HCT116 (cell line): ENCODE data around the gene MYLK. TPM values are rescaled to one million over a fixed set of nuclear protein-coding genes. Genes with fewer than 3 reads are reported as not detected.

Source experiments
- ATAC-seq: fragments of 200-7000 bp; cut with Tn5 transposase; 2 replicates; pipeline ENCODE4 v1.9.1; 2020; ENCODE audit warnings: mild to moderate bottlenecking, moderate library complexity
- BruUV-seq: library from RNA; stranded (reverse); fragments of 400-500 nt; replicated peaks from 2 replicates; lab custom pipeline; 2021; lab: Mats Ljungman, UMichigan
- CTCF ChIA-PET: fragments of 300-600 bp; sonication (Branson Sonifier 250); formaldehyde crosslinking; loops from one replicate; lab custom pipeline; 2021; ENCODE audit warnings: antibody characterized with exemption; lab: Charles Lee
- POLR2A ChIA-PET: fragments of 300-600, 350-600 bp; sonication (Branson Sonifier 250); formaldehyde crosslinking; loops from one replicate; lab custom pipeline; 2021; ENCODE audit warnings: antibody characterized with exemption; lab: Charles Lee
- RAD21 ChIA-PET, 2 experiments: fragments of 300-600 bp; sonication (Branson Sonifier 250); formaldehyde crosslinking; loops; one replicate each; lab custom pipeline; 2023; ENCODE audit warnings: low total read pairs in 2 of 2; ENCODE audit not compliant: uncharacterized antibody in 2 of 2, unreplicated experiment in 2 of 2, low non-redundant PET in 1 of 2; lab: Charles Lee
- DNase-seq: peaks from one replicate; pipeline ENCODE4 v3.0.0-alpha.2; 2010; ENCODE audit warnings: low read depth, low spot score
- H2AFZ ChIP-seq: fragments of 200-600 bp; shearing (Covaris generic), sonication (generic); 2 replicates; pipeline ENCODE4 v1.6.1; 2017; ENCODE audit warnings: low read depth, mixed run types, mixed read lengths, antibody characterized with exemption, low read length; ENCODE audit not compliant: poor library complexity, severe bottlenecking
- H3K27ac ChIP-seq: 2 replicates; pipeline ENCODE4 v1.5.1; 2012; ENCODE audit warnings: low read depth, low read length
- H3K27me3 ChIP-seq: fragments of 200-600 bp; sonication (generic); 2 replicates; pipeline ENCODE4 v1.6.1; 2016; ENCODE audit warnings: mixed run types, low read length, mixed read lengths; ENCODE audit not compliant: insufficient read depth
- H3K36me3 ChIP-seq, 2 experiments: fragments of 200-500 bp in 1 of 2; fragments of 200-600 bp in 1 of 2; sonication (Bioruptor generic) in 1 of 2; sonication (generic) in 1 of 2; 2 replicates each; pipeline versions ENCODE4 v1.5.1 to v1.6.1; 2014 to 2016; ENCODE audit warnings: low read length in 2 of 2, inconsistent platforms in 1 of 2, mixed read lengths in 1 of 2, mixed run types in 1 of 2; ENCODE audit not compliant: insufficient read depth in 2 of 2, control insufficient read depth in 1 of 2
- H3K4me1 ChIP-seq, 2 experiments: fragments of 200-600 bp in 1 of 2; sonication (generic) in 1 of 2; 2 replicates each; pipeline versions ENCODE4 v1.5.1 to v1.6.1; 2012 to 2017; ENCODE audit warnings: low read length in 2 of 2, inconsistent platforms in 1 of 2, mild to moderate bottlenecking in 1 of 2, mixed read lengths in 1 of 2, mixed run types in 1 of 2, moderate library complexity in 1 of 2; ENCODE audit not compliant: insufficient read depth in 2 of 2, control insufficient read depth in 1 of 2
- H3K4me2 ChIP-seq: fragments of 200-600 bp; sonication (generic); 2 replicates; pipeline ENCODE4 v1.6.1; 2017; ENCODE audit warnings: mixed run types, low read length, mixed read lengths
- H3K4me3 ChIP-seq, 2 experiments: fragments of 200-600 bp in 1 of 2; sonication (generic) in 1 of 2; replicated peaks in 1 of 2; 2 replicates each; pipeline ENCODE4 v1.5.1; 2011 to 2016; ENCODE audit warnings: low read length in 2 of 2, control low read depth in 1 of 2, low read depth in 1 of 2, mild to moderate bottlenecking in 1 of 2, mixed read lengths in 1 of 2, mixed run types in 1 of 2
- H3K79me2 ChIP-seq: fragments of 200-600 bp; sonication (generic); 2 replicates; pipeline ENCODE4 v1.6.1; 2017; ENCODE audit warnings: mild to moderate bottlenecking, mixed run types, low read length, moderate library complexity, mixed read lengths; ENCODE audit not compliant: insufficient read depth
- H3K9ac ChIP-seq: fragments of 200-600 bp; sonication (generic); 2 replicates; pipeline ENCODE4 v1.6.1; 2016; ENCODE audit warnings: low read length, mixed read lengths
- H3K9me2 ChIP-seq: fragments of 200-600 bp; sonication (generic), shearing (Covaris generic); 2 replicates; pipeline ENCODE4 v1.6.1; 2017; ENCODE audit warnings: mixed run types, mild to moderate bottlenecking, moderate library complexity; ENCODE audit not compliant: insufficient read depth
- H3K9me3 ChIP-seq, 2 experiments: fragments of 200-500 bp in 1 of 2; fragments of 200-600 bp in 1 of 2; sonication (Bioruptor generic) in 1 of 2; sonication (generic) in 1 of 2; 2 replicates each; pipeline ENCODE4 v1.6.1; 2014 to 2017; ENCODE audit warnings: low read length in 2 of 2, mixed read lengths in 2 of 2, inconsistent platforms in 1 of 2, low read depth in 1 of 2, mild to moderate bottlenecking in 1 of 2, mixed run types in 1 of 2, moderate library complexity in 1 of 2; ENCODE audit not compliant: control insufficient read depth in 1 of 2, insufficient read depth in 1 of 2
- H4K20me1 ChIP-seq: fragments of 200-600 bp; sonication (generic), shearing (Covaris generic); 2 replicates; pipeline ENCODE4 v1.6.1; 2017; ENCODE audit warnings: mixed run types, mild to moderate bottlenecking, moderate library complexity; ENCODE audit not compliant: insufficient read depth
- ATF3 ChIP-seq: IDR thresholded peaks from 2 replicates; pipeline ENCODE4 v1.6.1; 2012
- CBX3 ChIP-seq: IDR thresholded peaks from 2 replicates; pipeline ENCODE4 v1.6.1; 2012; ENCODE audit warnings: low read depth
- CEBPB ChIP-seq: IDR thresholded peaks from 2 replicates; pipeline ENCODE4 v1.6.1; 2012; ENCODE audit warnings: low read depth
- CTCF ChIP-seq, 3 experiments: fragments of 200-600 bp in 1 of 3; sonication (generic) in 1 of 3; IDR thresholded peaks in 2 of 3; conservative IDR thresholded peaks in 1 of 3; 2 replicates each; pipeline ENCODE4 v1.5.1; 2012 to 2017; ENCODE audit warnings: low read depth in 2 of 3, low read length in 2 of 3, antibody characterized with exemption in 1 of 3, borderline replicate concordance in 1 of 3, control low read depth in 1 of 3, mild to moderate bottlenecking in 1 of 3, mixed read lengths in 1 of 3, mixed run types in 1 of 3, moderate library complexity in 1 of 3; ENCODE audit not compliant: insufficient read depth in 1 of 3
- ELF1 ChIP-seq: IDR thresholded peaks from 2 replicates; pipeline ENCODE4 v1.6.1; 2012; ENCODE audit warnings: low read depth, borderline replicate concordance
- EZH2 ChIP-seq: fragments of 200-600 bp; sonication (generic); IDR thresholded peaks from 2 replicates; pipeline ENCODE4 v1.6.1; 2017; ENCODE audit warnings: antibody characterized with exemption, mixed run types
- EZH2phosphoT487 ChIP-seq: fragments of 200-600 bp; IDR thresholded peaks from 2 replicates; pipeline ENCODE4 v1.6.1; 2018; ENCODE audit warnings: antibody characterized with exemption, borderline replicate concordance
- FOSL1 ChIP-seq: IDR thresholded peaks from 2 replicates; pipeline ENCODE4 v1.6.1; 2012; ENCODE audit warnings: low read depth
- JUND ChIP-seq: IDR thresholded peaks from 2 replicates; pipeline ENCODE4 v1.6.1; 2012
- MAX ChIP-seq: IDR thresholded peaks from 2 replicates; pipeline ENCODE4 v1.6.1; 2012
- RAD21 ChIP-seq: IDR thresholded peaks from 2 replicates; pipeline ENCODE4 v1.6.1; 2012; ENCODE audit warnings: low read depth, mild to moderate bottlenecking
- TCF7L2 ChIP-seq: IDR thresholded peaks from 2 replicates; pipeline ENCODE4 v1.7.0; 2011; ENCODE audit warnings: borderline replicate concordance, inconsistent platforms; ENCODE audit not compliant: insufficient read depth, insufficient read length; ENCODE audit errors: extremely low read depth
- YY1 ChIP-seq: IDR thresholded peaks from 2 replicates; pipeline ENCODE4 v1.6.1; 2011; ENCODE audit warnings: low read length, low read depth, moderate library complexity, mild to moderate bottlenecking; ENCODE audit not compliant: insufficient replicate concordance; ENCODE audit errors: extremely low read depth
- ZBTB33 ChIP-seq: IDR thresholded peaks from 2 replicates; pipeline ENCODE4 v1.6.1; 2011; ENCODE audit warnings: mild to moderate bottlenecking, low read length, moderate library complexity; ENCODE audit not compliant: insufficient replicate concordance; ENCODE audit errors: extremely low read depth
- ZFX ChIP-seq: fragments of 450-650 bp; IDR thresholded peaks from 2 replicates; pipeline ENCODE4 v1.6.1; 2017
- intact Hi-C: fragments of 100-400 bp; cut with micrococcal nuclease; formaldehyde crosslinking; loops from 2 replicates; pipeline ENCODE4 v1.10.0; 2022
- total RNA-seq: library from RNA; stranded (reverse); gene quantifications from one replicate; pipeline ENCODE4 v1.2.1, GENCODE V29; 2021; ENCODE audit not compliant: unreplicated experiment

The MYLK gene
- total RNA-seq, 1 experiment from 2014 or later = 3.8 TPM

GRCh38 chr3:123582315-123582714 is 301.8 kb downstream of the MYLK start (continued):
- TF ChIP-seq CBX3 = no peak
- TF ChIP-seq CEBPB = no peak
- TF ChIP-seq, all 23 proteins: peak for 0

- no TSS peak for BruUV-seq
- Histone ChIP-seq H3K4me2 (no peak overlapping the region), H3K36me3 (peaks cover 6 to 10% of the 10 kb centered on the region in 2 experiments; a peak in 2 of 4 replicates), H4K20me1 (no peaks in the 10 kb centered on the region), H3K9me3 (no peaks in the 10 kb centered on the region), H3K27me3 (no peaks in the 10 kb centered on the region), H3K4me1 (no peaks in the 10 kb centered on the region), H3K4me3 (no peak overlapping the region), H3K9ac (no peak overlapping the region), H3K79me2 (peaks cover 2% of the 10 kb centered on the region; the same call in 1 of the 2 replicates), H2AFZ (no peak overlapping the region), H3K27ac (no peak overlapping the region), H3K9me2 (no peaks in the 10 kb centered on the region)
- ChIA-PET RAD21 (no interaction called here), CTCF (no interaction called here), POLR2A (no interaction called here)
- TF ChIP-seq CEBPB (no peak), FOSL1 (no peak), ATF3 (no peak), EZH2phosphoT487 (no peak), YY1 (no peak), RAD21 (no peak)
- intact Hi-C loops = no loop called here
- ATAC-seq (no peak), DNase-seq (no peak)
Observed at GRCh38 chr3:123576122-123576521, 308.0 kb downstream of the MYLK start.

- Histone ChIP-seq H3K27ac (no peak overlapping the region), H3K9ac (no peak overlapping the region), H3K79me2 (peaks cover 13% of the 10 kb centered on the region), H2AFZ (no peak overlapping the region), H3K4me2 (no peak overlapping the region), H4K20me1 (no peaks in the 10 kb centered on the region), H3K4me1 (no peaks in the 10 kb centered on the region), H3K4me3 (no peak overlapping the region), H3K9me3 (no peaks in the 10 kb centered on the region), H3K9me2 (no peaks in the 10 kb centered on the region), H3K36me3 (no peaks in the 10 kb centered on the region; a peak in 1 of 4 replicates), H3K27me3 (no peaks in the 10 kb centered on the region)
- intact Hi-C loops = no loop called here
- ChIA-PET POLR2A (no interaction called here), RAD21 (interaction anchor here in 1 of 2 experiments (0.6 kb wide), 1 partner anchor 31 kb away, joined by 3 read pairs; no protein-coding TSS in a partner anchor), CTCF (no interaction called here)
- DNase-seq = no peak
- BruUV-seq = no TSS peak
- ATAC-seq = no peak
- no peak for TF ChIP-seq EZH2phosphoT487
- TF ChIP-seq TCF7L2 = no peak
- no peak for TF ChIP-seq ELF1
- TF ChIP-seq CTCF (IDR thresholded peaks at IDR 0.05 in 2 of 3, conservative IDR thresholded peaks at IDR 0.05 in 1 of 3; ENCODE audit: borderline replicate concordance in 1 of 3, insufficient read depth in 1 of 3, low read depth in 2 of 3, low read length in 2 of 3) = no peak
- TF ChIP-seq MAX = no peak
- TF ChIP-seq ZBTB33 = no peak
- TF ChIP-seq JUND = no peak
- no peak for TF ChIP-seq EZH2
- no peak for TF ChIP-seq ZFX
Observed at GRCh38 chr3:123571973-123572365, 312.2 kb downstream of the MYLK start.
